Activated naive CD8-positive, alpha-beta T cell treated with anti-CD3 and anti-CD28 coated beads for 36 hours (primary cell): Measurements from ENCODE around the gene KDELR1. TPM values are rescaled to one million over a fixed set of nuclear protein-coding genes. Genes with fewer than 3 reads are reported as not detected.

Experiments used
- DNase-seq: peaks from one replicate; pipeline ENCODE4 v3.0.0; 2021
- H3K27ac Mint-ChIP-seq: one replicate; pipeline ENCODE4 v1.8.0; 2022; ENCODE audit warnings: mild to moderate bottlenecking, moderate library complexity, mixed read lengths
- H3K27me3 Mint-ChIP-seq: one replicate; pipeline ENCODE4 v1.8.0; 2022; ENCODE audit warnings: mild to moderate bottlenecking, mixed read lengths
- H3K36me3 Mint-ChIP-seq: one replicate; pipeline ENCODE4 v1.8.0; 2021; ENCODE audit warnings: mild to moderate bottlenecking, mixed read lengths
- H3K4me1 Mint-ChIP-seq: one replicate; pipeline ENCODE4 v1.8.0; 2021; ENCODE audit warnings: mixed read lengths
- H3K4me3 Mint-ChIP-seq: one replicate; pipeline ENCODE4 v1.8.0; 2022; ENCODE audit warnings: mild to moderate bottlenecking, moderate library complexity, mixed read lengths
- H3K9me3 Mint-ChIP-seq: one replicate; pipeline ENCODE4 v1.8.0; 2022; ENCODE audit warnings: mixed read lengths
- total RNA-seq, 2 experiments: library from RNA; stranded (reverse); gene quantifications; one replicate each; pipeline ENCODE4 v1.2.3, GENCODE V29; 2021

The KDELR1 gene
- total RNA-seq, 2 experiments from 2014 or later: 72.5 to 73.9 TPM

DNA sequence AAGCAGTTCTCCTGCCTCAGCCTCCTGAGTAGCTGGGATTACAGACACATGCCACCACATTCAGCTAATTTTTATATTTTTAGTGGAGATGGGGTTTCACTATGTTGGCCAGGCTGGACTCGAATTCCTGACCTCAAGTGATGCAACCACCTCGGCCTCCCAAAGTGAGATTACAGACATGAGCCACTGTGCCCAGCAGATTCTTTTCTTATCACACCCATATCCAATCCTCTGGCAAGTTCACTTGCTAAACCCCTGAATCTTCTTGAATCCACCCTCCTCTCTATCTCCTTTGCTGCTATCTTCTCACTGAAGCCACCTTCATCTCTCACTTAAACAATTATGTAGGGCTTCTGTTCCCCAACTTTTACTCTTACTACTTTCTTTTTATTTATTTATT, 45.2 kb downstream of the KDELR1 start:
- Mint-ChIP-seq H3K36me3 (peaks cover 4% of the 10 kb centered on the region), H3K27me3 (no peaks in the 10 kb centered on the region), H3K4me3 (no peak overlapping the region), H3K9me3 (no peaks in the 10 kb centered on the region), H3K4me1 (peaks cover 2% of the 10 kb centered on the region), H3K27ac (no peak overlapping the region)
- DNase-seq: no peak

DNA sequence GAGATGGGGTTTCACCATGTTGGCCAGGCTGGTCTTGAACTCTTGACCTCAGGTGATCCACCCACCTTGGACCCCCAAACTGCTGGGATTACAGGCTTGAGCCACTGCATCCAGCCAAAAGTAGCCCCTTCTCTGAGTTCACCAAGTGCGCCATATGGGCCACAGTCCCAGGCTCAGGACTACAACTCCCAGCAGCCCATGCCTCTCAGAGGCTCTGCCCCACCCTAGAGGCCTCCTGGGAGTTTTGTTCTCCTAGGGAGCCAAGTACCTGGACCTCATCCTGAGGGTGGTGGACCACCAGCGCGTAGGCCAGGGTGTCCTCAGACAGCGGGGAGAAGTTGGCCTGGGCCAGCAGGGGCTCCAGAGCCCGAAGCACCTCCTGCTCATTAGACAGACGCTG, 46.5 kb downstream of the KDELR1 start:
- no peak overlapping the region for H3K27ac Mint-ChIP-seq
- no peaks in the 10 kb centered on the region for H3K27me3 Mint-ChIP-seq
- H3K9me3 Mint-ChIP-seq: no peaks in the 10 kb centered on the region
- no peak overlapping the region for H3K4me3 Mint-ChIP-seq
- H3K4me1 Mint-ChIP-seq: no peaks in the 10 kb centered on the region
- H3K36me3 Mint-ChIP-seq: peaks cover 2% of the 10 kb centered on the region
- DNase-seq: no peak

DNA sequence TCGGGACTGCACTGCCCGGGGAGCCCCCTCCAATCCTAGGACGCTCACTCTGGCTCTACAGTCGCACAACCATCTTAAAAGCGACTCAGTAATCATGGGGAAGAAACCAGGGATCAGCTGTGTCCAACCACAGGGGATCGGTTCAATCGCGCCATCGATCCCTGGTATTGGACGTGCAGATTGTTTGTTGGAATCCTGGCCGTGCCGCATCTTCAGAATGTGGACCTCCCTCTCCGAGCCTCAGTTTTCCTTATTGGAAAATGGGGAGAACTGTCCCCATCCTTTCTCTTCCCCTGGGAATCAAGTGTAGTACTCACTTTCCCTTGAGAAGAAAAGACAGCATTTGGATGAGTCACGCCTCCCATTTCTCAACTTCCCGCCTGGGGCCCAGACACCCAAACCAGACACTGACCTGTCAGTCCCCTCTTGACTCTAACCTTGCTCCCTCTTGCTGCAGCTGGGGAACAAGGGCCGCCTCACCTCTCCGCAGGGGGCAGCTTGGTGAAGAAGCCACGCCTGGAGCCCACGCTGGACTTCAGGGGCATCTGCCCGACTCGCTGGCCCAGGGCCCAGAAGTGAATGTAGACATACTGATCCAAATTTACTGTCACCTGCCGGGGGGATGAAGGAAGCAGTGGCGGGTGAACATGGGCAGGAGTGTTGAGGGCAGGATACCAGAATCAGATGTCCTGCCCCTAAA, 48.4 kb downstream of the KDELR1 start:
- Mint-ChIP-seq H3K4me3 (no peak overlapping the region), H3K27me3 (no peaks in the 10 kb centered on the region), H3K36me3 (no peaks in the 10 kb centered on the region), H3K27ac (no peak overlapping the region), H3K9me3 (no peaks in the 10 kb centered on the region), H3K4me1 (no peaks in the 10 kb centered on the region)
- no peak for DNase-seq

DNA sequence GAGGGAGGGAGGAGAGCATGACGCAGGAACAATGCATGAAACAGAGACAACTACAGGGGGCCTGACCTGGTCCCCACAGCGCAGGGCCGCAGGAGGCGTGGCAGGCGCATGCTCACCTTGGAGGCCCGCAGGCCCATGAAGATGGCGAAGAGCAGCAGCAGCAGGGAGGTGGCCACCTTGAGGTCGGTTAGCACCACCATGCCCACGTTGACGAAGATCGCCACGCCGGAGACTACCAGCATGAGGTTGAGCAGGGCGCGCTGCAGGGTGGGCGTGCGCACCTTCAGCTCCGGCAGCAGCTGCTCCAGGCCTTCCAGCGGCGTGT, 49.0 kb downstream of the KDELR1 start:
- no peaks in the 10 kb centered on the region for H3K9me3 Mint-ChIP-seq
- H3K4me1 Mint-ChIP-seq: no peaks in the 10 kb centered on the region
- no peak overlapping the region for H3K27ac Mint-ChIP-seq
- no peaks in the 10 kb centered on the region for H3K27me3 Mint-ChIP-seq
- no peaks in the 10 kb centered on the region for H3K36me3 Mint-ChIP-seq
- no peak overlapping the region for H3K4me3 Mint-ChIP-seq
- no peak for DNase-seq

DNA sequence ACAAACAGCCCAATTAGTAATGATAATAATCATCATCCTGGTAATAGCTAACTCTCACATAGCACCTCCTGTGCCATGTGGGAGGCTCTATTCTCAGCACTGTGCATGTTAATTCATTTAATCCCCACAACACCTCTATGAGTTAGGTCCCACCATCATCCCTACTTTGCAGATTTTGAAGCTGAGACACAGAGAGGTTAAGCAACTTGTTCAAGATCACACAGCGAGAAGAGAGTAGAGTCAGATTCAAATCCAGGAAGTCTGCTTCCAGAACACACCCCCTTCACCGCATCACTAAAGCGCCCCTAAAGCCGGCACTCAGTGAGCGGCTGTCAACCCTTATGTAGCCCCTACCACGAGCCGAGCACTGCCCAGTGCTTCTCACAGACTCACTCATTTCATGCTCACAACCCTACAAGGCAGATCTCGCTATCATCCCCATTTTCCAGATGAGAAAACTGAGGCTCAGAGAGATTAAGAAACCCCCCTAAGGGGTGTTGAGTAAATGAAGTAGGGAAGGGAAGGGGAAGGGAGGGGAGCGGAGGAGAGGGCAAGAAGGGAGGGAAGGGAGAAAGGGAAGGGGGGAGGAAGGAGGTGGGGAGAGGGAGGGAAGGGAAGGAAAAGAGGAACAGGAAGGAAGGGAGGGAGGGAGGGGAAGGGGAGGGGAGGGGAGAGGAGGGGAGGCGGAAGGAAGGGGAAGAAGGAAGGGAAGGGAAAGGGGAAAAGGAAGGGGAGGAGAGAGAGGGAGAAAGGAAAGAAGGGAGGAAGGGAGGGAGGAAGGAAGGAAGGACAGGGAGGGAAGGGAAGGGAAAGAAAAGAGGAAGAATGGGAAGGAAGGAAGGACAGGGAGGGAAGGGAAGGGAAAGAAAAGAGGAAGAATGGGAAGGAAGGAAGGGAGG, 49.6 kb downstream of the KDELR1 start:
- no peak for DNase-seq
- no peaks in the 10 kb centered on the region for H3K9me3 Mint-ChIP-seq
- H3K36me3 Mint-ChIP-seq: no peaks in the 10 kb centered on the region
- H3K27ac Mint-ChIP-seq: no peak overlapping the region
- H3K27me3 Mint-ChIP-seq: no peaks in the 10 kb centered on the region
- no peaks in the 10 kb centered on the region for H3K4me1 Mint-ChIP-seq
- no peak overlapping the region for H3K4me3 Mint-ChIP-seq

DNA sequence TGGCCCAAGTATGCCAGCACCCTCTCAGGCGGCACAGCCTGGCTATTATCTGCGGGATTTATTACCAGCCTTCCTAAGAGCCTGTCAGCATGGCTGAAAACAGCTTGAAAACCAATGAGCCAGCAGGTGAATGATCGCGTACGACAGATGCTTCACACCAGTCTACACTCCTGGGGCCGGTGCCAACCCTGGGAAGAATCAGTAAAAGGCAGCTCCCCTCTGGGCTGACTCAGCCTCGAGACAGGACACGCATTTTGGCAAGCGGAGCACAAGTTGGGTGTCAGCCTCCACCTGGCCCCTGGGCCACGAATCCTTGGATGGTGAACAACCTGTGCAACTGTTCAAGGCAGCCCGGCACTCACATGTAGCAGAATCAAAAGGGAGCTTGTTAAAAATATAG, 50.4 kb downstream of the KDELR1 start:
- H3K36me3 Mint-ChIP-seq: no peaks in the 10 kb centered on the region
- H3K4me3 Mint-ChIP-seq: no peak overlapping the region
- no peaks in the 10 kb centered on the region for H3K9me3 Mint-ChIP-seq
- no peaks in the 10 kb centered on the region for H3K27me3 Mint-ChIP-seq
- no peak overlapping the region for H3K27ac Mint-ChIP-seq
- no peaks in the 10 kb centered on the region for H3K4me1 Mint-ChIP-seq
- no peak for DNase-seq

DNA sequence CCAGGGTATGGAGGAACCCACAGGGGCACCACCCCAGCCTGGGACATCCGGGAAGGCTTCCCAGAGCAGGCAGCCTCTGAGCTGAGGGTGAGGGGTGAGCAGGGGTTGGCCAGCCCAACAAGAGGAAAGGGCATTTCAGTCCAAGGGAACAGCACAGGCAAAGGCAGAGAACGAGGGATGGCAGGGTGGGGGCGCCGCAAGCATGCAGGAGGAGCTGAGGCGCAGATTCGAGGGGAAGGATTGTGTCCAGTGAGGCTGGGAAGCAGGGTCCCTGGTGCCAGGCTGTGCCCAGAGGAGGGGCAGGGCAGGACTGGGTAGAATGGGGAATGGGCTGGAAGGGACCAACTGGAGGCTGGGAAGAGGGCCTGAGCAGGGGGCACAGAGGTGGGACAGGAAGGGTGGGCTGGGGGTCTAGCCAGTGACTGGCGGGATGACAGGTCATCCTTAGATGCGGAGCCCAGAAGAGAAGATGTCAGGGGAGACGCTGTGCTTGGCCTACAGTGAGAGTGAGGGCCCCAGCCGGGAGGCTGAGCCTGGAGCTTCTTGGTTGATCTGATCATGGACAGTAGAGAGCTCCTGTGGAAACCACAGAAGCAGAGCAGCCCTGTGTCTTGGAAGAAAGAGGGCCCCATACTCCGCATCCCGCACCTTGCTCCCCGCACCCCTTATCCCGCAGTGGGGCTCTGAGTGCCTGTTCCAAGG, 52.4 kb downstream of the KDELR1 start:
- peaks cover 6% of the 10 kb centered on the region for H3K4me1 Mint-ChIP-seq
- no peak overlapping the region for H3K4me3 Mint-ChIP-seq
- no peak for DNase-seq
- H3K27me3 Mint-ChIP-seq: no peaks in the 10 kb centered on the region
- H3K27ac Mint-ChIP-seq: no peak overlapping the region
- no peaks in the 10 kb centered on the region for H3K9me3 Mint-ChIP-seq
- H3K36me3 Mint-ChIP-seq: no peaks in the 10 kb centered on the region

DNA sequence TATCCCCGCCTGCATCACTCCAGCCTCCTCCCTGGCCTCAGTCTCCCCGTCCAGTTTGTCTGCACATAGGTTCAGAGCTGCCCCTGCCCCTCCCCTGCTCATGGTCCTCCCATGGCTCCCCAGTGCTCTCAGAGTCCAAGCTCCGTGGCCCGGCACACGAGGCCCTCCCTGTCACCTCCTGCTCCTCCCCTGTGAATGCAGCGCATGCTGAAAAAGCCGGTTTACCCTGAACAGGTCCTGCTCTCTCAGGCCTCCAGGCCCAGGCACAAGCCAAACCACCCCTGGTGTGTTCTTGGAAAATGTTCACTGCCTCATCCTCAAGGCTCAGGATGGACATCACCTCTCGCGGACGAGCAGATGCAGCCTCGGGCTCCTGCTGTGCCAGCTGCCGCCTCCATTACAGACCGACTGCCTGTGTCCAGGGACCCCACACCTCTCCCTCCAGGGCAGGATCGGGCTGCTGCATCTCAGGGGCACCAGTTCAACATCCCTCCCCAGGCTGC, 53.0 kb downstream of the KDELR1 start:
- H3K4me3 Mint-ChIP-seq: no peak overlapping the region
- DNase-seq: no peak
- no peaks in the 10 kb centered on the region for H3K27me3 Mint-ChIP-seq
- peaks cover 9% of the 10 kb centered on the region for H3K4me1 Mint-ChIP-seq
- no peaks in the 10 kb centered on the region for H3K9me3 Mint-ChIP-seq
- no peaks in the 10 kb centered on the region for H3K36me3 Mint-ChIP-seq
- no peak overlapping the region for H3K27ac Mint-ChIP-seq

DNA sequence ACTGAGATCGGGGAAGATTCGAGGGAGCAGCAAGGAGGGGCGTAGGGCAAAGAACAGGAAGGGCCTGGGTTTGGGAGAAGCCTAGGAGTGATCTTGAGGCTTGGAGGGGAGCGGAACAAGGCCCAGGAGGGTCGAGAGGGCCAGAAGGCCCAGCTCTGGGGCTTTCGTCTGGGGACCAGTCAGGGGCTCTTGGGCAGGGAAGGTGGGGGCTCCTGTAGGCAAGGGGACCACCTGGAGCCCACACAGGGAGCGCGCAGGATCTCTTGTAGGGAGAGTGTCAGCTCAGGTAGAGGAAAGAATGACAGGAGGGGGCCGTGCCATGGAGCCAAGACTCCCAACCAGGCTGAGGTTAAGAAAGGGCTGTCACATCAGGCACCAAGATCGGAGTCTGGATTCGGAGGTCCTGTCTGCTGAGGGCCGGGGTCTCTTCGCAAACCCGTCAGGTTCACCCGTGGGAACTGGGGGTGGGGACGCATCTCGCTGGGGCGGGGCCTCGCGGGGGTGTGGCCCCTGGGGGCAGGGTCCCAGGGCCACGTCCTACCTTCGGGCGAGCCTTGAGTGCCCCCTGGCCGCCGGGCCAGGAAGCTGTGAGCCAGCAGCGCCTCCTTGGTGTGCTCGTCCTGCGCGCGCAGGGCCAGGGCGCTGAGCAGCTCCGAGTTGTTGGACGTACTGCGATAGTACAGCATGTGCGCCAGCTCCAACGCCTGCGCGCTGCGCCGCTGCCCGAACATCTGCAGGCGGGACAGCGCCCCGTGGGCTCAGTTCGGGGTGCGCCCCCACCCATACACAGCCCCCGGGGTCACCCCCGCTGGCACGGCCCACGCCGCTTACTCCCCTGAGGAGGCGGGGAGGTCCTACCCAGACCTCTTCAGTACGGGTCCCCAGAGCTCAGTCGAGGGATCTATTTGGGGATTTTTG, 57.6 kb downstream of the KDELR1 start:
- peaks cover 19% of the 10 kb centered on the region for H3K36me3 Mint-ChIP-seq
- H3K4me1 Mint-ChIP-seq: peaks cover 46% of the 10 kb centered on the region
- peak; percentile 95 for DNase-seq
- peak overlapping the region; percentile 90 for H3K27ac Mint-ChIP-seq
- no peaks in the 10 kb centered on the region for H3K27me3 Mint-ChIP-seq
- no peaks in the 10 kb centered on the region for H3K9me3 Mint-ChIP-seq
- H3K4me3 Mint-ChIP-seq: peak overlapping the region; percentile 81

DNA sequence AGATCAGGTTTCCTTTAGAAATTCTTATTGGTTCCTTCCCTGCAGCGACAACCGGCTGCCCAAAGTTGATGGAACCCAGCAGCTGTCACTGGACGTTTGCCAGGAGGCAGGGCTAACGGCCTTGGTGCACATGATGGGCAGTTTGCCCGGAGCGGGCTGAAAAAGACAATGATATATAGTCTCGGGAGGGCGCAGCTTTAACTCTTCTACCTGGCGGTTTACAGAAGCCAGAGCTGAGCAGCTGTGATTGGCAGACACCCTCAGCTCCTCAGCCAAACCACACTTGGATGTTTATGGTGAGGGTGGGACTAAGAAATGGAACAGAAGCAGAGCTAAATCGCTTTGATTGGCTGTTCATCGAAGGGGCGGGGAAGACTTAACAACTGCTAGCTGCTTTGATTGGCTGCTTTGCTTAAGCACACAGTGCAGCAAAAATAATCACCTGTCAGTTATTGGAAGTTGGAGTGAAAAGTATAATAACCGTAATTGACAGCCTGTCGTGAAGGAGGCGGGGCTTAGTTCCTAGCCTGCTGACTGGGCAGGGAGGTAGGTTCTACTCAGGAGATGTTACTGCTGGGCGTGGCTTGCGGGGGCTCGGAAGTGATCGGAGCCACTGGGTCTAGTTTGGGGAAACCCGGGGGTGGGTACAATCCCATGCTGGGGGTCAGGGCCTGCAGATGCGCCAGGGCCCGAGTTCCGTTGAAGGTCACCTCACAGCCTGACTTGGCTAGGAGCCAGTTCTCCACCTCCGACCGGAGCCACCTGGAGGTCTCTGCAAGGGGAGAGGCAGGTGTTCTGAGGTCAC, 58.5 kb downstream of the KDELR1 start:
- Mint-ChIP-seq H3K27me3 (no peaks in the 10 kb centered on the region), H3K27ac (peak overlapping the region; percentile 90), H3K4me1 (peaks cover 46% of the 10 kb centered on the region), H3K4me3 (peak overlapping the region; percentile 81), H3K36me3 (peaks cover 26% of the 10 kb centered on the region), H3K9me3 (no peaks in the 10 kb centered on the region)
- peak; percentile 92 for DNase-seq

Other genes with a start within 250 kb of the KDELR1 start
- gene LIG1, start 221.2 kb downstream of the KDELR1 start, total RNA-seq: 100 to 1,000 TPM; 147 to 165 TPM
- gene ZSWIM9, start 220.9 kb downstream of the KDELR1 start, total RNA-seq: 1 to 10 TPM; 7.3 to 7.7 TPM
- gene CARD8, start 135.6 kb downstream of the KDELR1 start, total RNA-seq: 100 to 1,000 TPM; 102 to 103 TPM
- gene ZNF114, start 121.5 kb downstream of the KDELR1 start, total RNA-seq: under 1 TPM; 0.44 to 0.60 TPM
- 100 to 1,000 TPM; 185 to 187 TPM for gene EMP3, start 66.0 kb downstream of the KDELR1 start, total RNA-seq
- 10 to 100 TPM; 15.5 to 16.6 TPM for gene TMEM143, start 27.6 kb downstream of the KDELR1 start, total RNA-seq
- under 1 TPM in 1 of 2 experiments, not detected in 1; 0.31 TPM for gene SYNGR4, start 27.2 kb downstream of the KDELR1 start, total RNA-seq
- under 1 TPM; 0.28 to 0.29 TPM for gene GRIN2D, start 2.1 kb upstream of the KDELR1 start, total RNA-seq
- gene GRWD1, start 54.4 kb upstream of the KDELR1 start, total RNA-seq: 10 to 100 TPM; 91.1 to 98.5 TPM
- gene KCNJ14, start 64.0 kb upstream of the KDELR1 start, total RNA-seq: 1 to 10 TPM; 1.4 to 1.5 TPM
- 10 to 100 TPM; 18.2 to 21.7 TPM for gene CYTH2, start 77.8 kb upstream of the KDELR1 start, total RNA-seq
- gene LMTK3, start 120.3 kb upstream of the KDELR1 start, total RNA-seq: 1 to 10 TPM; 2.2 to 2.8 TPM
- gene SULT2B1, start 160.6 kb upstream of the KDELR1 start, total RNA-seq: not detected
- gene SPACA4, start 215.2 kb upstream of the KDELR1 start, total RNA-seq: not detected
- 1 to 10 TPM; 4.4 TPM for gene FAM83E, start 223.5 kb upstream of the KDELR1 start, total RNA-seq
- 1,000 to 10,000 TPM; 1,968 to 2,008 TPM for gene RPL18, start 227.6 kb upstream of the KDELR1 start, total RNA-seq
- 10 to 100 TPM; 36.7 to 40.8 TPM for gene SPHK2, start 228.0 kb upstream of the KDELR1 start, total RNA-seq
- 10 to 100 TPM in 1 of 2 experiments, 1 to 10 TPM in 1; 9.3 to 10.1 TPM for gene DBP, start 245.8 kb upstream of the KDELR1 start, total RNA-seq